Activated CD8-positive, alpha-beta memory T cell treated with anti-CD3 and anti-CD28 coated beads, Interleukin-2, amount 50 U/mL, for 48 hours (primary cell): ENCODE measurements around the gene SLC38A8.

ENCODE experiments used
- DNase-seq: peaks from one replicate; pipeline ENCODE4 v3.0.0-alpha.2; 2020

SLC38A8 gene

GRCh38 chr16:83967838-83968305 lies 74.7 kb downstream of the SLC38A8 start, which contains the start of gene NECAB2:
NECAB2 (plus strand) TSS chr16:83968244; CDS start chr16:83968649, 405 bp downstream.
- peak; percentile 77 for DNase-seq

GRCh38 chr16:83967091-83967490 lies 75.5 kb downstream of the SLC38A8 start:
- no peak for DNase-seq

DNA sequence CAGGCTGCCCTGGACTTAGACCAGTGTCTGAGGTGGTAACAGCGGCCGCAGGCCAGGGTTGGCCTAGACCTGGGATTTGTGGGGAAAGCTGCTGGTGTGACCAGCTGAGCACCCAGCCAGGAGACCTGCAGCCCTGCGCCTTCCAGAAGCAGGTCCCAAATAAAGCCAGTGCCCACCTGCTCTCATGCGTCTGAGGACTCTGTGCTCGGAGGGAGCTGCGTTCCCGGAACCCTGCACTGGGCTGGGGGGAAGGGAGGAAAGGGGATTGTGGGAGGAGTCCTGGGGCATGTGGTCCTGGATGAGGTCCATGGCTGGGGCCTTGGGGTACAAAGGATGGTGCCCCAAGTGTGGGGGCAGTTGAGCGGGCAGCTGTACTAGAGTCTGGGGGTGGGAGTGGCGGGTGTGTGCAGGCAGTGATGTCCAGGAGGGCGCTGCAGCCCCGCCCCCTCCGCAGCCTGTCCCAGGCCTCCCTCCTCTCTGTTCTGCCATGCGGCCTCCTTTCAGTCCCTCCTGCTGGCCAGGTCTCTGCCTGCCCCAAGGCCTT lies 76.4 kb downstream of the SLC38A8 start:
- DNase-seq, result no peak

DNA sequence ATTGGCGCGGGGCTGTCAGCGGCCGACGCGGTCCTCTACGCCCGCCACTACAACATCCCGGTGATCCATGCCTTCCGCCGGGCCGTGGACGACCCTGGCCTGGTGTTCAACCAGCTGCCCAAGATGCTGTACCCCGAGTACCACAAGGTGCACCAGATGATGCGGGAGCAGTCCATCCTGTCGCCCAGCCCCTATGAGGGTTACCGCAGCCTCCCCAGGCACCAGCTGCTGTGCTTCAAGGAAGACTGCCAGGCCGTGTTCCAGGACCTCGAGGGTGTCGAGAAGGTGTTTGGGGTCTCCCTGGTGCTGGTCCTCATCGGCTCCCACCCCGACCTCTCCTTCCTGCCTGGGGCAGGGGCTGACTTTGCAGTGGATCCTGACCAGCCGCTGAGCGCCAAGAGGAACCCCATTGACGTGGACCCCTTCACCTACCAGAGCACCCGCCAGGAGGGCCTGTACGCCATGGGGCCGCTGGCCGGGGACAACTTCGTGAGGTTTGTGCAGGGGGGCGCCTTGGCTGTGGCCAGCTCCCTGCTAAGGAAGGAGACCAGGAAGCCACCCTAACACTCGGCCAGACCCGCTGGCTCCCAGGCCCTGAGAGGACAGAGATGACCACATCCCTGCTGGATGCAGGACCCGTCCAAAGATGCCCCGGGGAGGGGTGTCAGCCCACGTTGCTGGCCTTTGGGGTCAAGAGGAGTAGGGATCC lies 77.0 kb downstream of the SLC38A8 start:
- no peak for DNase-seq

DNA sequence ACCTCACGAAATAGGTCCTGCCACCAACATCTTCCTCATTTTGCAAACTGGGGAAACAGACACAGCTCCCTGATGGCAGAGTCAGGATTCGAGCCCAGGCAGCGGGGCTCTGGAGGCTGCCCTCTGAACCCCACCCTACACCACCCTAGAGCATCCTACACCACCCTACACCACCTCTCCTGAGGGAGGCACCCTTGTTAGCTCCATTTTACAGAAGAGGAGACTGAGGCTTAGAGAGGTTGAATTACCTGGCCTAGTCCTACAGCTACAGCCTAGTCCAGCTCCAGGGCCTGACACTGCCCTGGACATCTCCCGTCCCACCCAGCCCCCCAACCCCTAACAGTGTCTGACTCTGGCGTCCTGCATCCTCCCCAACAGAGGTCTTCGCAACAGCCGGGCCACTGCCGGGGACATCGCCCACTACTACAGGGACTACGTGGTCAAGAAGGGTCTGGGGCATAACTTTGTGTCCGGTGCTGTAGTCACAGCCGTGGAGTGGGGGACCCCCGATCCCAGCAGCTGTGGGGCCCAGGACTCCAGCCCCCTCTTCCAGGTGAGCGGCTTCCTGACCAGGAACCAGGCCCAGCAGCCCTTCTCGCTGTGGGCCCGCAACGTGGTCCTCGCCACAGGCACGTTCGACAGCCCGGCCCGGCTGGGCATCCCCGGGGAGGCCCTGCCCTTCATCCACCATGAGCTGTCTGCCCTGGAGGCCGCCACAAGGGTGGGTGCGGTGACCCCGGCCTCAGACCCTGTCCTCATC lies 77.7 kb downstream of the SLC38A8 start:
- DNase-seq, result no peak

DNA sequence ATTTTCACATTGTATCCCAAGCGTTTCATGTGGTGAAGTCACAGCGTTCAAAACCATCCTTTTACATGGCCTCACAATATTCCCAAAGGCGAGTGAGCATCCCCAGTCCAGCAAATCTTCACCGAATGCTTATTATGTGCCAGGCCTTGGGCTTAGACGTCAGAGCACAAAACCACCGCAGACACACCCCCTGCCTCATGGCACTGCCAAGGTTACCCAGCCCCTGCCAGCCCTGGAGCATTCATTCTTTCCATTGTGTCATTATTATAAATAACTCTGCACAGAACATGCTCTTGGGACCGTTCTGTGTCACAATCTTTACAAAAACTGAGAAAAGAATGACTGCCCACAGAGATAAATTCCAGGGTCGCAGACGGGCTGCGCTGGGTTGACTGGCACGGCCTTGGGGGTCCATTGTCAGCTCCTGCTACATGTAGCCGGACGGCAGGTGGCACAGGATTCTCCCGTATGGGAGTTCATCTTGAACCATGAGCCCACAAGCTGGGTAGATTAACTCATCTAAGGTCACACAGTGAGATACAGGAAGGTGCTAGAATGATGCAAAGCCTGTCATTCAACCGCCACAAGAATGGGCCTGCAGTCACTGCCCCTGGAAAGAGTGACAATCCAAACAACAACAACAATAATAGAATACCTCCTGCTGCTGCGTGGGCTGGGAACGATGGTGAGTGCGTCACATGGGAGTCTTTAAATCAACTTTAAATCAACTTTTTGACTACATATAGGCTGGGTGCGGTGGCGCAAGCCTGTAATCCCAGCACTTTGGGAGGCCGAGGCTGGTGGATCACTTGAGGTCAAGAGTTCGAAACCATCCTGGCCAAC lies 79.1 kb downstream of the SLC38A8 start:
- DNase-seq, result no peak

DNA sequence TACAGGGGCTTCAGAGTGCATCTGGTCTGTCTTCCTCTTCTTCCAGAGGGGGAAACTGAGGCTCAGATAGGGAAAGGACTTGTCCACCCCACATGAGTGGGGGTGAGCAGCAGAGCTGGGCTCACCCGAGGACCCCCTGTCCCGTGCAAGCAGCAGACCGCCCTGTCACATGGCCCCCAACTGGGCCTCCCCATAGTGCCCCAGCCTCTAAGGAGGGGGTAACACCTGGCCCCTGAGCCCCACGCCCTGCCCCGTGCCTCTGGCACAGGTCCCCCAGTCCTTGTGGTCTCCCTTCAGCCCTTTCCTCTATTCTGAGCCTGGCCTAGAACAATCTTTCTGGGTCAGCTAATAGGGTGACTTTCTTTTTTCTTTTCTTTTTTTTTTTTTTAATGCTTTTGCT lies 81.0 kb downstream of the SLC38A8 start:
- no peak for DNase-seq

- no peak for DNase-seq
Measured at GRCh38 chr16:83960521-83961249, 81.9 kb downstream of the SLC38A8 start.
